Gastrocnemius medialis (tissue), 4 donors: Measurements from ENCODE around the gene COPS2. TPM values are rescaled to one million over a fixed set of nuclear protein-coding genes. Genes with fewer than 3 reads are reported as not detected.

ENCODE experiments used
- ATAC-seq, 2 donors: fragments of 150-250 bp; one replicate each; pipeline ENCODE4 v1.9.1; 2016
- DNase-seq, 2 donors: peaks; one replicate each; pipeline ENCODE4 v3.0.0-alpha.2; 2019
- H3K27ac ChIP-seq, 4 donors: fragments of 200-600 bp; sonication (generic); 1 replicate in 1 of 4; 2 replicates in 3 of 4; pipeline ENCODE4 v1.5.1; 2016 to 2018; ENCODE audit warnings: mild to moderate bottlenecking in 2 of 4, moderate library complexity in 1 of 4
- H3K27me3 ChIP-seq, 3 donors: fragments of 200-600 bp; sonication (generic) in 2 of 3; 1 replicate in 1 of 3; 2 replicates in 2 of 3; pipeline versions ENCODE4 v1.5.1 to v1.6.0; 2016 to 2019; ENCODE audit warnings: mild to moderate bottlenecking in 1 of 3, moderate library complexity in 1 of 3
- H3K36me3 ChIP-seq, 2 donors: fragments of 200-600 bp; sonication (generic) in 1 of 2; one replicate each; pipeline ENCODE4 v1.5.1; 2017 to 2018
- H3K4me1 ChIP-seq, 2 donors: fragments of 200-600 bp; sonication (generic) in 1 of 2; one replicate each; pipeline ENCODE4 v1.5.1; 2016 to 2017; ENCODE audit warnings: mild to moderate bottlenecking in 2 of 2
- H3K4me3 ChIP-seq, 4 donors: fragments of 200-600 bp; sonication (generic) in 3 of 4; 1 replicate in 1 of 4; 2 replicates in 3 of 4; pipeline ENCODE4 v1.5.1; 2016 to 2019; ENCODE audit warnings: mild to moderate bottlenecking in 2 of 4
- H3K9me3 ChIP-seq, 3 donors: fragments of 200-600 bp; sonication (generic) in 2 of 3; 1 replicate in 1 of 3; 2 replicates in 2 of 3; pipeline ENCODE4 v1.5.1; 2016 to 2019
- CTCF ChIP-seq, 5 experiments: fragments of 450-650 bp in 3 of 5; fragments of 200-600 bp in 2 of 5; sonication (generic) in 2 of 5; IDR thresholded peaks in 4 of 5; conservative IDR thresholded peaks in 1 of 5; 1 replicate in 4 of 5; 2 replicates in 1 of 5; pipeline ENCODE4 v1.5.1; 2016 to 2019; ENCODE audit warnings: antibody characterized with exemption in 5 of 5, mild to moderate bottlenecking in 3 of 5, moderate library complexity in 3 of 5
- POLR2A ChIP-seq, 2 donors: fragments of 450-650 bp; IDR thresholded peaks; one replicate each; pipeline ENCODE4 v1.6.1; 2017; ENCODE audit warnings: antibody characterized with exemption in 2 of 2, mild to moderate bottlenecking in 2 of 2, moderate library complexity in 2 of 2
- in situ Hi-C, 4 donors: fragments of 200-750 bp; cut with MboI; loops; one replicate each; pipeline versions ENCODE4 v1.15.0 to v1.8.0; 2017; ENCODE audit warnings: low sequenced_read_pairs in 4 of 4
- intact Hi-C: fragments of 100-400 bp; cut with DNase I; formaldehyde crosslinking; loops from one replicate; pipeline ENCODE4 v1.15.1; 2023; ENCODE audit warnings: low total_unique reads
- total RNA-seq, 4 donors: library from RNA; depleted of rRNA; stranded (reverse); fragments of >200 nt; gene quantifications; one replicate each; pipeline versions ENCODE4 v1.1.0 to v1.2.3, GENCODE V29; 2016

COPS2 gene
- total RNA-seq, 4 donors from 2014 or later, result 69.5 to 98.2 (median 93.2) TPM

- H3K27ac ChIP-seq, result no peak overlapping the region
- H3K4me1 ChIP-seq, result no peaks in the 10 kb centered on the region
- H3K36me3 ChIP-seq, result peaks cover 0 to 20% of the 10 kb centered on the region in 2 donors
- intact Hi-C loops, result no loop called here
- in situ Hi-C loops, result no loop called here
- H3K9me3 ChIP-seq, result no peaks in the 10 kb centered on the region
- no peak overlapping the region for H3K4me3 ChIP-seq
- ATAC-seq, result no peak
- no peak for TF ChIP-seq POLR2A (IDR thresholded peaks at IDR 0.05)
- no peaks in the 10 kb centered on the region for H3K27me3 ChIP-seq
- DNase-seq, result no peak
Observed at GRCh38 chr15:49122541-49123062, 32.8 kb downstream of the COPS2 start.

- Histone ChIP-seq H3K9me3 (no peaks in the 10 kb centered on the region), H3K4me1 (no peaks in the 10 kb centered on the region), H3K36me3 (peaks cover 0 to 13% of the 10 kb centered on the region in 2 donors), H3K27ac (no peak overlapping the region), H3K4me3 (no peak overlapping the region), H3K27me3 (no peaks in the 10 kb centered on the region)
- in situ Hi-C loops (no loop called here), intact Hi-C loops (no loop called here)
- no peak for TF ChIP-seq POLR2A (IDR thresholded peaks at IDR 0.05)
- no peak for TF ChIP-seq CTCF (IDR thresholded peaks at IDR 0.05 in 4 of 5, conservative IDR thresholded peaks at IDR 0.05 in 1 of 5)
- ATAC-seq (no peak), DNase-seq (no peak)
Observed at GRCh38 chr15:49121901-49122300, 33.5 kb downstream of the COPS2 start.

- in situ Hi-C loops (no loop called here), intact Hi-C loops (no loop called here)
- Histone ChIP-seq H3K4me3 (no peak overlapping the region), H3K9me3 (no peaks in the 10 kb centered on the region), H3K36me3 (peaks cover 0 to 2% of the 10 kb centered on the region in 2 donors), H3K27me3 (no peaks in the 10 kb centered on the region), H3K4me1 (no peaks in the 10 kb centered on the region), H3K27ac (no peak overlapping the region)
- no peak for TF ChIP-seq POLR2A (IDR thresholded peaks at IDR 0.05)
- TF ChIP-seq CTCF (IDR thresholded peaks at IDR 0.05 in 4 of 5, conservative IDR thresholded peaks at IDR 0.05 in 1 of 5), result no peak
- ATAC-seq (no peak), DNase-seq (no peak)
Observed at GRCh38 chr15:49120832-49121231, 34.6 kb downstream of the COPS2 start.

GRCh38 chr15:49116108-49116857 is 39.1 kb downstream of the COPS2 start:
- Histone ChIP-seq H3K4me3 (no peak overlapping the region), H3K36me3 (peaks cover 0 to 16% of the 10 kb centered on the region in 2 donors), H3K4me1 (no peaks in the 10 kb centered on the region), H3K27ac (no peak overlapping the region), H3K9me3 (no peaks in the 10 kb centered on the region), H3K27me3 (no peaks in the 10 kb centered on the region)
- in situ Hi-C loops (no loop called here), intact Hi-C loops (no loop called here)
- TF ChIP-seq POLR2A (IDR thresholded peaks at IDR 0.05) (no peak), CTCF (IDR thresholded peaks at IDR 0.05 in 4 of 5, conservative IDR thresholded peaks at IDR 0.05 in 1 of 5) (no peak)
- ATAC-seq (no peak), DNase-seq (no peak)

- Histone ChIP-seq H3K4me1 (no peaks in the 10 kb centered on the region), H3K27ac (no peak overlapping the region), H3K4me3 (no peak overlapping the region), H3K36me3 (peaks cover 0 to 20% of the 10 kb centered on the region in 2 donors), H3K27me3 (no peaks in the 10 kb centered on the region), H3K9me3 (no peaks in the 10 kb centered on the region)
- DNase-seq (no peak), ATAC-seq (no peak)
- no peak for TF ChIP-seq CTCF (IDR thresholded peaks at IDR 0.05 in 4 of 5, conservative IDR thresholded peaks at IDR 0.05 in 1 of 5)
- no peak for TF ChIP-seq POLR2A (IDR thresholded peaks at IDR 0.05)
- intact Hi-C loops (no loop called here), in situ Hi-C loops (no loop called here)
Observed at GRCh38 chr15:49115062-49115461, 40.3 kb downstream of the COPS2 start.
